PC-3 (cell line): ENCODE data around the gene BCAS3. TPM values are rescaled to one million over a fixed set of nuclear protein-coding genes. Genes with fewer than 3 reads are reported as not detected.

Experiments used
- ATAC-seq: fragments of 200-7000 bp; cut with Tn5 transposase; 2 replicates; pipeline ENCODE4 v1.9.1; 2020; ENCODE audit warnings: mild to moderate bottlenecking, moderate library complexity
- BruUV-seq: library from RNA; stranded (reverse); fragments of 400-500 nt; replicated peaks from 2 replicates; lab custom pipeline; 2021; lab: Mats Ljungman, UMichigan
- CTCF ChIA-PET: fragments of 300-600 bp; sonication (Branson Sonifier 250); formaldehyde crosslinking; loops from one replicate; lab custom pipeline; 2022; ENCODE audit warnings: antibody characterized with exemption; lab: Charles Lee
- POLR2A ChIA-PET: fragments of 300-600 bp; sonication (Branson Sonifier 250); formaldehyde crosslinking; loops from one replicate; lab custom pipeline; 2022; ENCODE audit warnings: antibody characterized with exemption; ENCODE audit not compliant: unreplicated experiment; lab: Charles Lee
- DNase-seq: peaks from one replicate; pipeline ENCODE4 v3.0.0-alpha.2; 2015
- H2AFZ ChIP-seq: fragments of 300-600 bp; sonication (generic); 2 replicates; pipeline ENCODE4 v1.6.0; 2016; ENCODE audit warnings: antibody characterized with exemption, low read length
- H3F3A ChIP-seq: fragments of 300-600 bp; sonication (generic); one replicate; pipeline ENCODE4 v1.6.0; 2017; ENCODE audit warnings: antibody characterized with exemption, low read length, control low read depth, mild to moderate bottlenecking; ENCODE audit not compliant: unreplicated experiment
- H3K27ac ChIP-seq: fragments of 300-600 bp; sonication (generic); 2 replicates; pipeline ENCODE4 v1.5.1; 2016; ENCODE audit warnings: mild to moderate bottlenecking, low read length
- H3K27me3 ChIP-seq: fragments of 300-600 bp; sonication (generic); 2 replicates; pipeline ENCODE4 v1.6.1; 2016; ENCODE audit warnings: low read length, mixed read lengths
- H3K36me3 ChIP-seq: fragments of 300-600 bp; sonication (generic); 2 replicates; pipeline ENCODE4 v1.6.1; 2016; ENCODE audit warnings: low read depth, mixed run types, low read length, mixed read lengths
- H3K4me1 ChIP-seq: fragments of 300-600 bp; sonication (generic); 2 replicates; pipeline ENCODE4 v1.5.1; 2016; ENCODE audit warnings: low read length; ENCODE audit not compliant: insufficient read depth
- H3K4me2 ChIP-seq: fragments of 300-600 bp; sonication (generic); 2 replicates; pipeline ENCODE4 v1.6.0; 2016; ENCODE audit warnings: low read length
- H3K4me3 ChIP-seq: fragments of 300-600 bp; sonication (generic); 2 replicates; pipeline ENCODE4 v1.5.1; 2016; ENCODE audit warnings: mild to moderate bottlenecking, low read length, mixed read lengths
- H3K79me2 ChIP-seq: fragments of 300-600 bp; sonication (generic); 2 replicates; pipeline ENCODE4 v1.6.1; 2017; ENCODE audit warnings: low read length, mixed read lengths
- H3K9ac ChIP-seq: fragments of 300-600 bp; sonication (generic); 2 replicates; pipeline ENCODE4 v1.6.0; 2016; ENCODE audit warnings: mild to moderate bottlenecking, low read length
- H3K9me2 ChIP-seq: fragments of 300-600 bp; sonication (generic); replicated peaks from 2 replicates; pipeline ENCODE4 v1.6.1; 2016; ENCODE audit warnings: mixed run types, low read length, mixed read lengths
- H3K9me3 ChIP-seq: fragments of 300-600 bp; sonication (generic); 2 replicates; pipeline ENCODE4 v1.6.1; 2016; ENCODE audit warnings: low read length, mixed read lengths
- H4K20me1 ChIP-seq: fragments of 300-600 bp; sonication (generic); 2 replicates; pipeline ENCODE4 v1.6.1; 2016; ENCODE audit warnings: low read length, mixed read lengths
- EZH2 ChIP-seq: fragments of 300-600 bp; sonication (generic); IDR thresholded peaks from one replicate; pipeline ENCODE4 v1.6.1; 2017; ENCODE audit warnings: antibody characterized with exemption, mild to moderate bottlenecking, low read length; ENCODE audit not compliant: unreplicated experiment
- EZH2phosphoT487 ChIP-seq: fragments of 300-600 bp; sonication (generic); IDR thresholded peaks from 2 replicates; pipeline ENCODE4 v1.6.1; 2018; ENCODE audit warnings: mild to moderate bottlenecking, antibody characterized with exemption, low read length, borderline replicate concordance
- intact Hi-C: fragments of 100-400 bp; cut with micrococcal nuclease; formaldehyde crosslinking; loops from 2 replicates; pipeline ENCODE4 v1.9.0; 2023
- total RNA-seq: library from RNA; depleted of rRNA; stranded (reverse); fragments of >200 nt; gene quantifications from 2 replicates; pipeline ENCODE4 v1.2.3, GENCODE V29; 2014
- TF ChIP-seq, protein P1 (sequence below): fragments of 300-600 bp; sonication (generic); conservative IDR thresholded peaks from 2 replicates; pipeline ENCODE4 v1.5.1; 2017; ENCODE audit warnings: antibody characterized with exemption, low read depth, mild to moderate bottlenecking, low read length

Gene BCAS3
- total RNA-seq, 1 experiment from 2014 or later, result 25.9 TPM

- no peaks in the 10 kb centered on the region for H4K20me1 ChIP-seq
- no peak overlapping the region for H2AFZ ChIP-seq
- no peaks in the 10 kb centered on the region for H3K9me2 ChIP-seq
- H3K4me2 ChIP-seq, result no peak overlapping the region
- no TSS peak for BruUV-seq
- no peaks in the 10 kb centered on the region for H3K9me3 ChIP-seq
- no peak overlapping the region for H3K9ac ChIP-seq
- DNase-seq, result no peak
- H3K27ac ChIP-seq, result no peak overlapping the region
- ATAC-seq, result no peak
- no peaks in the 10 kb centered on the region for H3K27me3 ChIP-seq
- no peaks in the 10 kb centered on the region for H3F3A ChIP-seq
- intact Hi-C loops, result no loop called here
- H3K4me1 ChIP-seq, result peaks cover 23% of the 10 kb centered on the region
- H3K4me3 ChIP-seq, result no peak overlapping the region
- POLR2A ChIA-PET, result no interaction called here
- H3K79me2 ChIP-seq, result no peaks in the 10 kb centered on the region
- CTCF ChIA-PET, result no interaction called here
- TF ChIP-seq, protein P1, sequence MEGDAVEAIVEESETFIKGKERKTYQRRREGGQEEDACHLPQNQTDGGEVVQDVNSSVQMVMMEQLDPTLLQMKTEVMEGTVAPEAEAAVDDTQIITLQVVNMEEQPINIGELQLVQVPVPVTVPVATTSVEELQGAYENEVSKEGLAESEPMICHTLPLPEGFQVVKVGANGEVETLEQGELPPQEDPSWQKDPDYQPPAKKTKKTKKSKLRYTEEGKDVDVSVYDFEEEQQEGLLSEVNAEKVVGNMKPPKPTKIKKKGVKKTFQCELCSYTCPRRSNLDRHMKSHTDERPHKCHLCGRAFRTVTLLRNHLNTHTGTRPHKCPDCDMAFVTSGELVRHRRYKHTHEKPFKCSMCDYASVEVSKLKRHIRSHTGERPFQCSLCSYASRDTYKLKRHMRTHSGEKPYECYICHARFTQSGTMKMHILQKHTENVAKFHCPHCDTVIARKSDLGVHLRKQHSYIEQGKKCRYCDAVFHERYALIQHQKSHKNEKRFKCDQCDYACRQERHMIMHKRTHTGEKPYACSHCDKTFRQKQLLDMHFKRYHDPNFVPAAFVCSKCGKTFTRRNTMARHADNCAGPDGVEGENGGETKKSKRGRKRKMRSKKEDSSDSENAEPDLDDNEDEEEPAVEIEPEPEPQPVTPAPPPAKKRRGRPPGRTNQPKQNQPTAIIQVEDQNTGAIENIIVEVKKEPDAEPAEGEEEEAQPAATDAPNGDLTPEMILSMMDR, result no peak
- TF ChIP-seq EZH2 (no peak), EZH2phosphoT487 (no peak)
- no peaks in the 10 kb centered on the region for H3K36me3 ChIP-seq
Observed at GRCh38 chr17:61196302-61196704, 518.7 kb downstream of the BCAS3 start.

GRCh38 chr17:61196799-61197198 lies 519.1 kb downstream of the BCAS3 start:
- H2AFZ ChIP-seq, result no peak overlapping the region
- TF ChIP-seq EZH2phosphoT487 (no peak), EZH2 (no peak)
- TF ChIP-seq, protein P1, result no peak
- no peak overlapping the region for H3K4me2 ChIP-seq
- no peak overlapping the region for H3K4me3 ChIP-seq
- POLR2A ChIA-PET, result no interaction called here
- CTCF ChIA-PET, result no interaction called here
- H3K9me2 ChIP-seq, result no peaks in the 10 kb centered on the region
- H3K9ac ChIP-seq, result no peak overlapping the region
- intact Hi-C loops, result no loop called here
- BruUV-seq, result no TSS peak
- no peaks in the 10 kb centered on the region for H3K9me3 ChIP-seq
- no peak for ATAC-seq
- no peak overlapping the region for H3K27ac ChIP-seq
- no peaks in the 10 kb centered on the region for H3K79me2 ChIP-seq
- no peaks in the 10 kb centered on the region for H4K20me1 ChIP-seq
- DNase-seq, result no peak
- H3K27me3 ChIP-seq, result no peaks in the 10 kb centered on the region
- no peaks in the 10 kb centered on the region for H3F3A ChIP-seq
- H3K4me1 ChIP-seq, result peaks cover 27% of the 10 kb centered on the region
- H3K36me3 ChIP-seq, result no peaks in the 10 kb centered on the region

DNA sequence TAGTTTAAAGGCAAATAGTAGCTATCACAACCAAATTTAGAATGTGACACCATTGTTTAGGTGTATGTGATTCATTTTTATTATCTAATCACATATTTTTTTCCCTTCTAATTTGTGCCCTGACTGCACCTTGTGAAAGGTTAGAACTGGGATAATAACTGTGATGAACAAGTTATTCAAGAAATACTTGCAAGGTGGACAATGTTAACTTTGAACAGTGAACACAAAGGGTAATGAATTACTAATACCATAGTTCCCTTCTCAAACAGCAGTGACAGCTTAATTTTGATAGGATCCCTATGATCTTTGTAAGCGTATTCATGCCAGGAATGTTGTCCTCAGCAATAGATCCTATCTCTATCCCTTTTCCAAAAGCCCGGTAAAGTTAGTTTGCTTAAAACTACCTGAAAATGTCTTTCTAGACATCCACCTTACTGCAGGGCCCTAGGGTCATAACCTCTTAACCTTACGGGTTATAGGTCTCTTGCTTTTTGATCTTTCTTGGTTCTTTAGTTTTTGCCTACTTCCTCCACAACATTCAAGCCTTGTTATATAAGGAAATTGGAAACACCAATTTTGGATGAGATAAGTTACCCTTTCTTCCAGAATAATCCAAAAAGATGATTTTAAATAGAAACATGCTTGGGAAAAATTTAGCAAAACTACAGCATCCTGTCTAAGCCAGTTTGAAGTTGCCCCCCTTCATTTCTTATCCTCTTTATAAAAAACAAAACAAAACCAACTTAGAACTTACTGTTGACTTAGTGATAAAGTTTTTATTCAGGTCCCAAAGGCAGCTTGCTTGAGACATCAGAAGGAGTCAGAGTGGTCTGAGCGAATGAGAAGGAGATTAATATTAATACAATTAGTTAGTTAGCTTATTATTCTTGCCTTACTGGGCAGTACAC lies 522.0 kb downstream of the BCAS3 start:
- H2AFZ ChIP-seq, result no peak overlapping the region
- BruUV-seq, result no TSS peak
- intact Hi-C loops, result loop anchor here (5.0 kb wide), 1 partner anchor 197 kb away; no protein-coding TSS in a partner anchor
- H3K9me2 ChIP-seq, result no peaks in the 10 kb centered on the region
- no peaks in the 10 kb centered on the region for H3K36me3 ChIP-seq
- ChIA-PET CTCF (no interaction called here), POLR2A (no interaction called here)
- H3K4me1 ChIP-seq, result peaks cover 32% of the 10 kb centered on the region
- H3K4me3 ChIP-seq, result no peak overlapping the region
- TF ChIP-seq EZH2 (no peak), EZH2phosphoT487 (no peak)
- TF ChIP-seq, protein P1, result no peak
- peak overlapping the region; percentile 39 for H3K4me2 ChIP-seq
- H3K27ac ChIP-seq, result no peak overlapping the region
- H3K9ac ChIP-seq, result no peak overlapping the region
- DNase-seq, result peak; percentile 32
- no peaks in the 10 kb centered on the region for H3K27me3 ChIP-seq
- H4K20me1 ChIP-seq, result no peaks in the 10 kb centered on the region
- H3K79me2 ChIP-seq, result no peaks in the 10 kb centered on the region
- H3F3A ChIP-seq, result no peaks in the 10 kb centered on the region
- no peak for ATAC-seq
- H3K9me3 ChIP-seq, result no peaks in the 10 kb centered on the region
